ENCODE data around the gene KCNJ15. TPM values are rescaled to one million over a fixed set of nuclear protein-coding genes. Genes with fewer than 3 reads are reported as not detected.

The KCNJ15 gene
- total RNA-seq, 6 experiments from 2014 or later: 0.43 to 3.5 (median 1.1) TPM

GRCh38 chr21:38220270-38220737 is 36.5 kb upstream of the KCNJ15 start:
- ATAC-seq: no peak
- Histone ChIP-seq H3K27me3 (no peaks in the 10 kb centered on the region), H3K27ac (no peak overlapping the region), H3K9me3 (peaks cover 0 to 2% (median 0%) of the 10 kb centered on the region in 4 donors), H3K4me1 (no peaks in the 10 kb centered on the region), H3K4me3 (no peak overlapping the region), H3K36me3 (no peaks in the 10 kb centered on the region)
- WGBS (ENCODE audit: insufficient coverage, low coverage, low lambda C conversion rate, missing lambda C conversion rate): 66% methylated on average over 4 of the region's 5 CpGs
- no peak for TF ChIP-seq POLR2A (IDR thresholded peaks at IDR 0.05)
- TF ChIP-seq, protein P1, sequence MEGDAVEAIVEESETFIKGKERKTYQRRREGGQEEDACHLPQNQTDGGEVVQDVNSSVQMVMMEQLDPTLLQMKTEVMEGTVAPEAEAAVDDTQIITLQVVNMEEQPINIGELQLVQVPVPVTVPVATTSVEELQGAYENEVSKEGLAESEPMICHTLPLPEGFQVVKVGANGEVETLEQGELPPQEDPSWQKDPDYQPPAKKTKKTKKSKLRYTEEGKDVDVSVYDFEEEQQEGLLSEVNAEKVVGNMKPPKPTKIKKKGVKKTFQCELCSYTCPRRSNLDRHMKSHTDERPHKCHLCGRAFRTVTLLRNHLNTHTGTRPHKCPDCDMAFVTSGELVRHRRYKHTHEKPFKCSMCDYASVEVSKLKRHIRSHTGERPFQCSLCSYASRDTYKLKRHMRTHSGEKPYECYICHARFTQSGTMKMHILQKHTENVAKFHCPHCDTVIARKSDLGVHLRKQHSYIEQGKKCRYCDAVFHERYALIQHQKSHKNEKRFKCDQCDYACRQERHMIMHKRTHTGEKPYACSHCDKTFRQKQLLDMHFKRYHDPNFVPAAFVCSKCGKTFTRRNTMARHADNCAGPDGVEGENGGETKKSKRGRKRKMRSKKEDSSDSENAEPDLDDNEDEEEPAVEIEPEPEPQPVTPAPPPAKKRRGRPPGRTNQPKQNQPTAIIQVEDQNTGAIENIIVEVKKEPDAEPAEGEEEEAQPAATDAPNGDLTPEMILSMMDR (IDR thresholded peaks at IDR 0.05): no peak
- no peak for DNase-seq
- intact Hi-C loops (cut with DNase I): loop anchor here in 1 of 2 donors (5.0 kb wide), 1 partner anchor 132 kb away; no protein-coding TSS in a partner anchor

DNA sequence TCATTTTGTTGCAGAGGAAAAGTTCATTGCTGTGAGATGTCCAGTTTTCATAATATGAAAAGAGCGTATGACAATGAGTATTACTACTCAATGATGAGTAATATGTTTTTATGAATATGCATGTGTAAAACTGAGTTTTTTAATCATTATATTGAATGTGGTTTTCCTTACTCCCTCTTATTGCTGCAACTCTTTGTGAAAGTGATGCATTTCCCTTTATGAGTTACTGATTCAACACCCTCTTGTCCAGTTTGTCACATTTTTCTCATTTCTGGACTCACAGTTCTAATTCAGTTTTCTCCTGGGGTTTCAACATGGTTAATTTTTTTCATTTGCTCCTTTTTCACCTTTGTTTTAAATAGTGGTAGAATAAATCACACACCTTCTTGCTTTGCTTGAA is 35.2 kb upstream of the KCNJ15 start:
- Histone ChIP-seq H3K4me3 (no peak overlapping the region), H3K36me3 (no peaks in the 10 kb centered on the region), H3K27ac (no peak overlapping the region), H3K4me1 (no peaks in the 10 kb centered on the region), H3K27me3 (no peaks in the 10 kb centered on the region), H3K9me3 (peaks cover 0 to 2% (median 0%) of the 10 kb centered on the region in 4 donors)
- no peak for TF ChIP-seq POLR2A (IDR thresholded peaks at IDR 0.05)
- TF ChIP-seq, protein P1 (IDR thresholded peaks at IDR 0.05): no peak
- intact Hi-C loops (cut with DNase I): loop anchor here in 1 of 2 donors (5.0 kb wide), 1 partner anchor 131 kb away; no protein-coding TSS in a partner anchor
- no peak for DNase-seq
- no peak for ATAC-seq
- WGBS (ENCODE audit: insufficient coverage, low coverage, low lambda C conversion rate, missing lambda C conversion rate): 17% methylated on average over 1 of the region's 1 CpG

- Histone ChIP-seq H3K27ac (no peak overlapping the region), H3K4me3 (no peak overlapping the region), H3K4me1 (no peaks in the 10 kb centered on the region), H3K36me3 (no peaks in the 10 kb centered on the region), H3K27me3 (no peaks in the 10 kb centered on the region), H3K9me3 (peaks cover 0 to 2% (median 0%) of the 10 kb centered on the region in 4 donors)
- intact Hi-C loops (cut with DNase I): loop anchor here in 1 of 2 donors (5.0 kb wide), 1 partner anchor 128 kb away; no protein-coding TSS in a partner anchor
- WGBS (ENCODE audit: insufficient coverage, low coverage, low lambda C conversion rate, missing lambda C conversion rate): 94% methylated on average over 6 of the region's 6 CpGs
- DNase-seq (no peak), ATAC-seq (peak in 1 of 4 donors; percentile 49)
- TF ChIP-seq POLR2A (IDR thresholded peaks at IDR 0.05): no peak
- TF ChIP-seq, protein P1 (IDR thresholded peaks at IDR 0.05): no peak
Measured at GRCh38 chr21:38223893-38224540, 32.8 kb upstream of the KCNJ15 start.

DNA sequence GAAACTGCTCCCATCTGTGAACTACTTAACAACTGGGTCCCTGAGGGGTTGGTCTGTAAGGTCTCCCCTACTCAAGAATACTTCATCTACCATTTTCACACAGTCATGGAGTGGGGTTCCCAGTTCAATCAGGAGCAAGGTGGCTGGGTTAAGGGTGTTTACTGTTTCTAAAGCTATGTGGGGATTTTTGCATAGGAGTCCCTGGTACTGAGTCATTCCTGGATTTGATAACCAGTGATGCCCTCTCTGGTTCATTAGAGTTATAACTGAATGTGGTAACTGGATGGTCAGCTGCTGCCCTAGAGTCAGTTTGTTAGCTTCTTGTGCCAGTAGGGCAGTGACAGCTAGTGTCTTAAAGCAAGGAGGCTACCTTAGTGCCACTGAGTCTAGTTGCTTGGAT is 29.4 kb upstream of the KCNJ15 start:
- intact Hi-C loops (cut with DNase I): no loop called here
- H3K4me3 ChIP-seq: no peak overlapping the region
- H3K27me3 ChIP-seq: no peaks in the 10 kb centered on the region
- DNase-seq: no peak
- TF ChIP-seq POLR2A (IDR thresholded peaks at IDR 0.05): no peak
- TF ChIP-seq, protein P1 (IDR thresholded peaks at IDR 0.05): no peak
- peaks cover 0 to 16% (median 4%) of the 10 kb centered on the region in 4 donors for H3K9me3 ChIP-seq
- ATAC-seq: no peak
- H3K4me1 ChIP-seq: no peaks in the 10 kb centered on the region
- H3K27ac ChIP-seq: no peak overlapping the region
- H3K36me3 ChIP-seq: no peaks in the 10 kb centered on the region
